PC-9 (cell line): ENCODE results near the gene THAP8. TPM values are rescaled to one million over a fixed set of nuclear protein-coding genes. Genes with fewer than 3 reads are reported as not detected.

Experiments used
- BruUV-seq: library from RNA; stranded (reverse); fragments of 400-500 nt; replicated peaks from 2 replicates; lab custom pipeline; 2021; lab: Mats Ljungman, UMichigan
- CTCF ChIA-PET: fragments of 300-600 bp; sonication (Branson Sonifier 250); formaldehyde crosslinking; loops from one replicate; lab custom pipeline; 2022; ENCODE audit warnings: antibody characterized with exemption; lab: Charles Lee
- POLR2A ChIA-PET: fragments of 300-600 bp; sonication (Branson Sonifier 250); formaldehyde crosslinking; loops from one replicate; lab custom pipeline; 2022; ENCODE audit warnings: antibody characterized with exemption; ENCODE audit not compliant: unreplicated experiment; lab: Charles Lee
- DNase-seq, 2 experiments: peaks; one replicate each; pipeline versions ENCODE4 v3.0.0 to v3.0.0-alpha.2; 2015 to 2022; ENCODE audit warnings: mixed read lengths in 1 of 2
- H2AFZ ChIP-seq: fragments of 200-600 bp; sonication (generic); 2 replicates; pipeline ENCODE4 v1.8.1; 2017; ENCODE audit warnings: antibody characterized with exemption
- H3F3A ChIP-seq: fragments of 200-600 bp; sonication (generic); 2 replicates; pipeline ENCODE4 v1.8.1; 2017; ENCODE audit warnings: antibody characterized with exemption, mild to moderate bottlenecking, low read depth; ENCODE audit not compliant: insufficient read depth
- H3K27ac ChIP-seq: fragments of 200-600 bp; sonication (generic); 2 replicates; pipeline ENCODE4 v1.6.1; 2016; ENCODE audit warnings: mixed run types
- H3K27me3 ChIP-seq: fragments of 200-600 bp; sonication (generic); 2 replicates; pipeline ENCODE4 v1.6.1; 2016; ENCODE audit warnings: low read depth, mixed run types; ENCODE audit not compliant: insufficient read depth
- H3K36me3 ChIP-seq: fragments of 200-600 bp; sonication (generic); 2 replicates; pipeline ENCODE4 v1.6.1; 2016; ENCODE audit warnings: low read depth, mixed run types
- H3K4me1 ChIP-seq: fragments of 200-600 bp; sonication (generic); replicated peaks from 2 replicates; pipeline ENCODE4 v1.6.1; 2016; ENCODE audit warnings: mixed run types; ENCODE audit not compliant: insufficient read depth
- H3K4me2 ChIP-seq: fragments of 200-600 bp; sonication (generic); 2 replicates; pipeline ENCODE4 v1.6.1; 2017; ENCODE audit warnings: mixed run types
- H3K4me3 ChIP-seq: fragments of 200-600 bp; sonication (generic); 2 replicates; pipeline ENCODE4 v1.6.1; 2016; ENCODE audit warnings: mixed run types
- H3K79me2 ChIP-seq: fragments of 200-600 bp; sonication (generic); 2 replicates; pipeline ENCODE4 v1.6.1; 2017; ENCODE audit warnings: low read depth, mixed run types
- H3K9me2 ChIP-seq: fragments of 200-600 bp; sonication (generic); 2 replicates; pipeline ENCODE4 v1.8.1; 2017; ENCODE audit warnings: mild to moderate bottlenecking; ENCODE audit not compliant: insufficient read depth
- H3K9me3 ChIP-seq: fragments of 200-600 bp; sonication (generic); 2 replicates; pipeline ENCODE4 v1.8.1; 2016; ENCODE audit warnings: low read depth; ENCODE audit not compliant: insufficient read depth
- H4K20me1 ChIP-seq: fragments of 200-600 bp; sonication (generic); 2 replicates; pipeline ENCODE4 v1.8.1; 2017; ENCODE audit not compliant: insufficient read depth
- CTCF ChIP-seq: fragments of 200-600 bp; sonication (generic); conservative IDR thresholded peaks from 2 replicates; pipeline ENCODE4 v1.6.1; 2017; ENCODE audit warnings: mixed run types, antibody characterized with exemption, mild to moderate bottlenecking, moderate library complexity
- EZH2 ChIP-seq: fragments of 200-600 bp; sonication (generic); IDR thresholded peaks from 2 replicates; pipeline ENCODE4 v1.8.0; 2017; ENCODE audit warnings: antibody characterized with exemption, low read depth
- intact Hi-C: fragments of 100-400 bp; cut with micrococcal nuclease; formaldehyde crosslinking; loops from one replicate; pipeline ENCODE4 v1.10.0; 2022; ENCODE audit not compliant: unreplicated experiment
- total RNA-seq: library from RNA; stranded (reverse); gene quantifications from 2 replicates; pipeline ENCODE4 v1.2.3, GENCODE V29; 2021

Gene THAP8
- total RNA-seq, 1 experiment from 2014 or later, result 5.2 TPM

GRCh38 chr19:35992907-35993765 lies 60.9 kb downstream of the THAP8 start:
- no TSS peak for BruUV-seq
- peaks cover 8% of the 10 kb centered on the region; the same call in 1 of the 2 replicates for H3K4me1 ChIP-seq
- no peak for DNase-seq
- TF ChIP-seq CTCF (no peak), EZH2 (no peak)
- H3K27ac ChIP-seq, result no peak overlapping the region
- H3F3A ChIP-seq, result no peaks in the 10 kb centered on the region
- H3K27me3 ChIP-seq, result peaks cover 9% of the 10 kb centered on the region
- H4K20me1 ChIP-seq, result peaks cover 11% of the 10 kb centered on the region; the same call in 1 of the 2 replicates
- no peaks in the 10 kb centered on the region for H3K9me2 ChIP-seq
- H3K4me2 ChIP-seq, result no peak overlapping the region
- H3K36me3 ChIP-seq, result no peaks in the 10 kb centered on the region
- intact Hi-C loops, result loop anchor here (10.0 kb wide), 1 partner anchor 248 kb away; the partner anchor contains the start of genes IGFLR1, LIN37, PSENEN and U2AF1L4
- H3K4me3 ChIP-seq, result no peak overlapping the region
- no peaks in the 10 kb centered on the region; the same call in 1 of the 2 replicates for H3K9me3 ChIP-seq
- peaks cover 21% of the 10 kb centered on the region for H3K79me2 ChIP-seq
- CTCF ChIA-PET, result no interaction called here
- POLR2A ChIA-PET, result interaction anchor here (0.7 kb wide), 1 partner anchor 135 kb away, joined by 5 read pairs; no protein-coding TSS in a partner anchor
- no peak overlapping the region for H2AFZ ChIP-seq

DNA sequence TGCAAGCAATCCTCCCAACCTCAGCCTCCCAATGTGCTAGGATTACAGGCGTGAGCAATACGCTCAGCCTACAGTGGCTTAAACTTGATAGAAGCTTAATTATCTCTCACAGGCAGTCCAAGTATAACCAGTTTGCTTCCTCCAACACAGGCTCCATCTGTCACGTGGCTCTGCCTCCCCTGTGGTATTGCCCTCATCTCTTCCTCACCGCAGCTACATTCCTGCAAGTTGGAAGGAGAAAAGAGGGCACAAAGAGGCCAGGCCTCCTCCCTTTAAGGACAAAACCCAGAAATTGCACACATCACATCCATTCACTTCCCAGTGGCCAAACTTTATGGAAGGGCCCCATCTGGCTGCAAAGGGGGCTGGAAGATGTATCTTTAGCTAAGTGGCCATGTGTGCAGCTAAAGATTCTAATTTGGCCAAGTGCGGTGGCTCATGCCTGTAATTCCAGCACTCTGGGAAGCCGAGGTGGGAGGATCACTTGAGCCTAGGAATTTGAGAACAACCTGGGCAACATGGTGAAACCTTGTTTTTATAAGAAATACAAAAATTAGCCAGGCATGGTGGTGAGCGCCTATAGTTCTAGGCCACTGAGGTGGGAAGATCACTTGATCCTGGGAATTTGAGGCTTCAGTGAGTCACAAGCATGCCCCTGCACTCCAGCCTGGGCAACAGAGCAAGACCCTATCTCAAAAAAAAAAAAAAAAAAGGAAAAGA lies 62.2 kb downstream of the THAP8 start:
- Histone ChIP-seq H3K36me3 (no peaks in the 10 kb centered on the region), H3K9me2 (no peaks in the 10 kb centered on the region), H3K4me1 (peaks cover 8% of the 10 kb centered on the region; the same call in 1 of the 2 replicates), H3F3A (no peaks in the 10 kb centered on the region), H3K9me3 (no peaks in the 10 kb centered on the region; the same call in 1 of the 2 replicates), H4K20me1 (peaks cover 8% of the 10 kb centered on the region; the same call in 1 of the 2 replicates), H3K79me2 (peaks cover 16% of the 10 kb centered on the region), H2AFZ (no peak overlapping the region), H3K27ac (no peak overlapping the region), H3K4me2 (no peak overlapping the region), H3K4me3 (no peak overlapping the region), H3K27me3 (peaks cover 21% of the 10 kb centered on the region)
- BruUV-seq, result no TSS peak
- intact Hi-C loops, result loop anchor here (10.0 kb wide), 1 partner anchor 247 kb away; the partner anchor contains the start of genes IGFLR1, LIN37, PSENEN and U2AF1L4
- ChIA-PET CTCF (interaction anchor here (0.7 kb wide), 1 partner anchor 486 kb away, joined by 3 read pairs; no protein-coding TSS in a partner anchor), POLR2A (interaction anchor here (0.6 kb wide), 1 partner anchor 273 kb away, joined by 4 read pairs; no protein-coding TSS in a partner anchor)
- DNase-seq, result no peak
- TF ChIP-seq CTCF (no peak), EZH2 (no peak)
